K562 (cell line): ENCODE results near the gene THEM4. TPM values are rescaled to one million over a fixed set of nuclear protein-coding genes. Genes with fewer than 3 reads are reported as not detected.

ENCODE experiments used
- C11orf30 ChIP-seq: fragments of 450-650 bp; IDR thresholded peaks from 2 replicates; pipeline ENCODE4 v1.6.1; 2016; ENCODE audit warnings: low read depth, mild to moderate bottlenecking
- E2F5 ChIP-seq: sonication (generic); formaldehyde crosslinking; IDR thresholded peaks from 2 replicates; pipeline ENCODE4 v1.8.0; 2022; ENCODE audit warnings: mild to moderate bottlenecking, missing genetic modification reagents
- ELF4 ChIP-seq: fragments of 450-650 bp; formaldehyde crosslinking; IDR thresholded peaks from 2 replicates; pipeline ENCODE4 v1.4.0; 2022; ENCODE audit warnings: missing genetic modification characterization
- FOXK1 ChIP-seq: sonication (generic); formaldehyde crosslinking; IDR thresholded peaks from 2 replicates; pipeline ENCODE4 v1.8.0; 2022; ENCODE audit warnings: missing genetic modification reagents, mild to moderate bottlenecking, borderline replicate concordance
- GTF3C2 ChIP-seq: IDR thresholded peaks from 3 replicates; pipeline ENCODE4 v1.6.1; 2011; ENCODE audit warnings: borderline replicate concordance, mild to moderate bottlenecking, moderate library complexity; ENCODE audit not compliant: insufficient read length; ENCODE audit errors: extremely low read depth
- PHTF2 ChIP-seq: fragments of 250-450 bp; sonication (Bioruptor Pico); IDR thresholded peaks from 2 replicates; pipeline ENCODE4 v1.5.0; 2021; ENCODE audit warnings: mild to moderate bottlenecking
- SMAD1 ChIP-seq: fragments of 150-350 bp; IDR thresholded peaks from 2 replicates; pipeline ENCODE4 v1.6.1; 2014; ENCODE audit warnings: low read length, low read depth; ENCODE audit not compliant: partially characterized antibody
- TAF1 ChIP-seq: IDR thresholded peaks from 2 replicates; pipeline ENCODE4 v1.6.1; 2011; ENCODE audit warnings: mild to moderate bottlenecking, low read length, moderate library complexity; ENCODE audit not compliant: insufficient read depth, control insufficient read depth, severe bottlenecking; ENCODE audit errors: extremely low read depth
- ZEB2 ChIP-seq: fragments of 450-650 bp; IDR thresholded peaks from 2 replicates; pipeline ENCODE4 v1.6.1; 2016
- ZNF253 ChIP-seq: fragments of 250-450 bp; sonication (Bioruptor Pico); conservative IDR thresholded peaks from 2 replicates; pipeline ENCODE4 v1.6.1; 2021; ENCODE audit warnings: mild to moderate bottlenecking
- ZNF449 ChIP-seq: fragments of 250-450 bp; sonication (Bioruptor Pico); IDR thresholded peaks from 2 replicates; pipeline ENCODE4 v1.8.0; 2022; ENCODE audit warnings: moderate library complexity, mild to moderate bottlenecking, inconsistent platforms
- ZNF668 ChIP-seq: fragments of 250-450 bp; sonication (Bioruptor Pico); IDR thresholded peaks from 2 replicates; pipeline ENCODE4 v1.8.0; 2022; ENCODE audit warnings: mild to moderate bottlenecking, inconsistent platforms
- polyA plus RNA-seq, 8 experiments: library from polyadenylated mRNA; depleted of rRNA in 4 of 8; stranded (reverse) in 5 of 8; unstranded in 3 of 8; fragments of >200 nt; fragmentation: Nextera tagmentation in 2 of 8; fragmentation: Illumina TruSeq in 1 of 8; extraction: Ambion mirVana in 2 of 8; extraction: Trizol in 1 of 8; gene quantifications; 2 replicates each; pipeline versions ENCODE4 v1.2.1 to v1.2.3, GENCODE V29; 2011 to 2014; ENCODE audit warnings: inconsistent platforms in 1 of 8, missing spikeins in 1 of 8
- total RNA-seq, 7 experiments: library from RNA; depleted of rRNA in 6 of 7; stranded (reverse); fragments of >200 nt in 6 of 7; fragmentation: Illumina TruSeq in 2 of 7; extraction: Trizol in 2 of 7; gene quantifications; 2 replicates each; pipeline versions ENCODE4 v1.2.1 to v1.2.3, GENCODE V29; 2011 to 2021; ENCODE audit warnings: low replicate concordance in 1 of 7
- TF ChIP-seq, protein P1 (sequence below): fragments of 200-800 bp; sonication (Bioruptor generic); IDR thresholded peaks from 2 replicates; pipeline ENCODE4 v1.6.1; 2016; ENCODE audit warnings: missing genetic modification characterization, missing compliant biosample characterization
- TF ChIP-seq, protein P2 (sequence below): sonication (generic); formaldehyde crosslinking; IDR thresholded peaks from 2 replicates; pipeline ENCODE4 v1.5.0; 2020; ENCODE audit warnings: missing genetic modification reagents
- TF ChIP-seq, protein P3 (sequence below): fragments of 250-450 bp; sonication (Bioruptor Pico); IDR thresholded peaks from 2 replicates; pipeline ENCODE4 v1.8.0; 2021; ENCODE audit warnings: moderate library complexity, mild to moderate bottlenecking, inconsistent platforms

Gene THEM4
- total and polyA plus RNA-seq, 9 of the 15 experiments (the other 6 are each of a cell fraction or from before 2014, with no cell fraction given): 8.6 to 71.9 (median 35.3) TPM

DNA sequence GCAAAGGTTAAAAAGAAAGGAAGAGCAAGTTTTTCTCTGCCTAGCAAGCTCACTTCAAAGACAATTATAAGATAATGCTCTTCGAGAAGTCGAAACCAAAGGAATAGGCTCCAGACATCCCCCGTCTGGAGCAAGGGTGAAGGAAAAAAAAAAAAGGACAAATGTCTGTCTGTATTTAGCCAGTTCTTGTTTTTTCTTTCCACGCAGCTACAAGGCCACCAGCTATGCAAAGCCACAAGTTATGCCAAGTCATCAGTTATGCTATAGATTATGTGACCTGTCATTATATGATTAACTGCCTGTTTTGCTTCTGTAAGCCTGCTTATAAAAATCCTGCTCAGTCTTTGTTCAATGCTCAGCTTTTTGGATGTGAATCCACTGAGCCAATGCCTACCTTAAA is 53.4 kb downstream of the THEM4 start (continued):
- TF ChIP-seq ZEB2: no peak
- TF ChIP-seq FOXK1 (CRISPR knock-in tag): no peak
- no peak for TF ChIP-seq TAF1
- TF ChIP-seq C11orf30: peak; percentile 89
- no peak for TF ChIP-seq ZNF668
- TF ChIP-seq, protein P1, sequence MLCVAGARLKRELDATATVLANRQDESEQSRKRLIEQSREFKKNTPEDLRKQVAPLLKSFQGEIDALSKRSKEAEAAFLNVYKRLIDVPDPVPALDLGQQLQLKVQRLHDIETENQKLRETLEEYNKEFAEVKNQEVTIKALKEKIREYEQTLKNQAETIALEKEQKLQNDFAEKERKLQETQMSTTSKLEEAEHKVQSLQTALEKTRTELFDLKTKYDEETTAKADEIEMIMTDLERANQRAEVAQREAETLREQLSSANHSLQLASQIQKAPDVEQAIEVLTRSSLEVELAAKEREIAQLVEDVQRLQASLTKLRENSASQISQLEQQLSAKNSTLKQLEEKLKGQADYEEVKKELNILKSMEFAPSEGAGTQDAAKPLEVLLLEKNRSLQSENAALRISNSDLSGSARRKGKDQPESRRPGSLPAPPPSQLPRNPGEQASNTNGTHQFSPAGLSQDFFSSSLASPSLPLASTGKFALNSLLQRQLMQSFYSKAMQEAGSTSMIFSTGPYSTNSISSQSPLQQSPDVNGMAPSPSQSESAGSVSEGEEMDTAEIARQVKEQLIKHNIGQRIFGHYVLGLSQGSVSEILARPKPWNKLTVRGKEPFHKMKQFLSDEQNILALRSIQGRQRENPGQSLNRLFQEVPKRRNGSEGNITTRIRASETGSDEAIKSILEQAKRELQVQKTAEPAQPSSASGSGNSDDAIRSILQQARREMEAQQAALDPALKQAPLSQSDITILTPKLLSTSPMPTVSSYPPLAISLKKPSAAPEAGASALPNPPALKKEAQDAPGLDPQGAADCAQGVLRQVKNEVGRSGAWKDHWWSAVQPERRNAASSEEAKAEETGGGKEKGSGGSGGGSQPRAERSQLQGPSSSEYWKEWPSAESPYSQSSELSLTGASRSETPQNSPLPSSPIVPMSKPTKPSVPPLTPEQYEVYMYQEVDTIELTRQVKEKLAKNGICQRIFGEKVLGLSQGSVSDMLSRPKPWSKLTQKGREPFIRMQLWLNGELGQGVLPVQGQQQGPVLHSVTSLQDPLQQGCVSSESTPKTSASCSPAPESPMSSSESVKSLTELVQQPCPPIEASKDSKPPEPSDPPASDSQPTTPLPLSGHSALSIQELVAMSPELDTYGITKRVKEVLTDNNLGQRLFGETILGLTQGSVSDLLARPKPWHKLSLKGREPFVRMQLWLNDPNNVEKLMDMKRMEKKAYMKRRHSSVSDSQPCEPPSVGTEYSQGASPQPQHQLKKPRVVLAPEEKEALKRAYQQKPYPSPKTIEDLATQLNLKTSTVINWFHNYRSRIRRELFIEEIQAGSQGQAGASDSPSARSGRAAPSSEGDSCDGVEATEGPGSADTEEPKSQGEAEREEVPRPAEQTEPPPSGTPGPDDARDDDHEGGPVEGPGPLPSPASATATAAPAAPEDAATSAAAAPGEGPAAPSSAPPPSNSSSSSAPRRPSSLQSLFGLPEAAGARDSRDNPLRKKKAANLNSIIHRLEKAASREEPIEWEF: peak; percentile 76; the same call in 1 of the 2 replicates
- TF ChIP-seq ZNF253 (CRISPR knock-in tag): no peak
- no peak for TF ChIP-seq ELF4
- no peak for TF ChIP-seq E2F5 (CRISPR knock-in tag)
- TF ChIP-seq, protein P2, sequence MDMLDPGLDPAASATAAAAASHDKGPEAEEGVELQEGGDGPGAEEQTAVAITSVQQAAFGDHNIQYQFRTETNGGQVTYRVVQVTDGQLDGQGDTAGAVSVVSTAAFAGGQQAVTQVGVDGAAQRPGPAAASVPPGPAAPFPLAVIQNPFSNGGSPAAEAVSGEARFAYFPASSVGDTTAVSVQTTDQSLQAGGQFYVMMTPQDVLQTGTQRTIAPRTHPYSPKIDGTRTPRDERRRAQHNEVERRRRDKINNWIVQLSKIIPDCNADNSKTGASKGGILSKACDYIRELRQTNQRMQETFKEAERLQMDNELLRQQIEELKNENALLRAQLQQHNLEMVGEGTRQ: no peak
- TF ChIP-seq SMAD1: no peak
- no peak for TF ChIP-seq ZNF449
- TF ChIP-seq GTF3C2: no peak
- TF ChIP-seq, protein P3, sequence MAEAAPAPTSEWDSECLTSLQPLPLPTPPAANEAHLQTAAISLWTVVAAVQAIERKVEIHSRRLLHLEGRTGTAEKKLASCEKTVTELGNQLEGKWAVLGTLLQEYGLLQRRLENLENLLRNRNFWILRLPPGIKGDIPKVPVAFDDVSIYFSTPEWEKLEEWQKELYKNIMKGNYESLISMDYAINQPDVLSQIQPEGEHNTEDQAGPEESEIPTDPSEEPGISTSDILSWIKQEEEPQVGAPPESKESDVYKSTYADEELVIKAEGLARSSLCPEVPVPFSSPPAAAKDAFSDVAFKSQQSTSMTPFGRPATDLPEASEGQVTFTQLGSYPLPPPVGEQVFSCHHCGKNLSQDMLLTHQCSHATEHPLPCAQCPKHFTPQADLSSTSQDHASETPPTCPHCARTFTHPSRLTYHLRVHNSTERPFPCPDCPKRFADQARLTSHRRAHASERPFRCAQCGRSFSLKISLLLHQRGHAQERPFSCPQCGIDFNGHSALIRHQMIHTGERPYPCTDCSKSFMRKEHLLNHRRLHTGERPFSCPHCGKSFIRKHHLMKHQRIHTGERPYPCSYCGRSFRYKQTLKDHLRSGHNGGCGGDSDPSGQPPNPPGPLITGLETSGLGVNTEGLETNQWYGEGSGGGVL (CRISPR knock-in tag): no peak
- TF ChIP-seq PHTF2 (CRISPR knock-in tag): no peak
